AG09319 (cell line): ENCODE results near the gene PKDCC.

Experiments
- DNase-seq: peaks from one replicate; pipeline ENCODE4 v3.0.0-alpha.2; 2010; ENCODE audit warnings: low read depth; ENCODE audit errors: extremely low read depth
- TF ChIP-seq, protein P1 (sequence below): IDR thresholded peaks from 2 replicates; pipeline ENCODE4 v1.5.1; 2011; ENCODE audit warnings: low read depth, mild to moderate bottlenecking, inconsistent platforms, low read length, moderate library complexity

Gene PKDCC

DNA sequence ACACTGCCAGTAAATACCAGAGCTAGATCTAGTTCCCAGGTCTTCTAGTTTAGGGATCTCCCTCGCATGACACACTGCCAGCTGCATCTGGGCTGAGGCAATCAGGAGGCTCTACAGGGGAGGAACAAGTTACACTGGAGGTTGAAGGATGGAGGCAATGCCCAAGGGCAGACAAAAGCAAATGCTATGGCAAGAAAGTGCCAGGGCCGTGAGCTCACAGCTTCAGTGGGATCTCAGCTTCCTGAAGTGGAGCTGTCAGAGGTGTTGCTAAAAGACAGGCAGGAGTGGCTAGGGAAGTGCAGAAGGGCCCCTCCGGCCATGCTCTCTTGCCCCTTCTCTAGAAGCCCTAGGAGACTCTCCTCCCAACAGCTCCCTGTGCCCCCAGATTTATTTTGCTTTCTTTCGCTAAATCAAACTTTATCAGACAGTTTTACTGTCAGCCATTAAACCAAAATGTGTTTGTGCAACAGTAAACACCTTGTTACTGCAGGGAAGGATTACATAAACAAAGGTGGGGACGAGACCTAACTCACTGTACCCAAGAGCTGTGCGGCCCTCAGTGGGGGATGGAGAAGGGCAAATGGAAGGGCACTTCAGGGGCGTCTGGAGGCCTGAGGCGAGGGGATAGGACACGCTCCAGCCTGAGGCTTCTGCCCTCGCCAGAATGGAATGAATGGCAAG, 39.4 kb upstream of the PKDCC start:
- DNase-seq: no peak
- TF ChIP-seq, protein P1, sequence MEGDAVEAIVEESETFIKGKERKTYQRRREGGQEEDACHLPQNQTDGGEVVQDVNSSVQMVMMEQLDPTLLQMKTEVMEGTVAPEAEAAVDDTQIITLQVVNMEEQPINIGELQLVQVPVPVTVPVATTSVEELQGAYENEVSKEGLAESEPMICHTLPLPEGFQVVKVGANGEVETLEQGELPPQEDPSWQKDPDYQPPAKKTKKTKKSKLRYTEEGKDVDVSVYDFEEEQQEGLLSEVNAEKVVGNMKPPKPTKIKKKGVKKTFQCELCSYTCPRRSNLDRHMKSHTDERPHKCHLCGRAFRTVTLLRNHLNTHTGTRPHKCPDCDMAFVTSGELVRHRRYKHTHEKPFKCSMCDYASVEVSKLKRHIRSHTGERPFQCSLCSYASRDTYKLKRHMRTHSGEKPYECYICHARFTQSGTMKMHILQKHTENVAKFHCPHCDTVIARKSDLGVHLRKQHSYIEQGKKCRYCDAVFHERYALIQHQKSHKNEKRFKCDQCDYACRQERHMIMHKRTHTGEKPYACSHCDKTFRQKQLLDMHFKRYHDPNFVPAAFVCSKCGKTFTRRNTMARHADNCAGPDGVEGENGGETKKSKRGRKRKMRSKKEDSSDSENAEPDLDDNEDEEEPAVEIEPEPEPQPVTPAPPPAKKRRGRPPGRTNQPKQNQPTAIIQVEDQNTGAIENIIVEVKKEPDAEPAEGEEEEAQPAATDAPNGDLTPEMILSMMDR: no peak

DNA sequence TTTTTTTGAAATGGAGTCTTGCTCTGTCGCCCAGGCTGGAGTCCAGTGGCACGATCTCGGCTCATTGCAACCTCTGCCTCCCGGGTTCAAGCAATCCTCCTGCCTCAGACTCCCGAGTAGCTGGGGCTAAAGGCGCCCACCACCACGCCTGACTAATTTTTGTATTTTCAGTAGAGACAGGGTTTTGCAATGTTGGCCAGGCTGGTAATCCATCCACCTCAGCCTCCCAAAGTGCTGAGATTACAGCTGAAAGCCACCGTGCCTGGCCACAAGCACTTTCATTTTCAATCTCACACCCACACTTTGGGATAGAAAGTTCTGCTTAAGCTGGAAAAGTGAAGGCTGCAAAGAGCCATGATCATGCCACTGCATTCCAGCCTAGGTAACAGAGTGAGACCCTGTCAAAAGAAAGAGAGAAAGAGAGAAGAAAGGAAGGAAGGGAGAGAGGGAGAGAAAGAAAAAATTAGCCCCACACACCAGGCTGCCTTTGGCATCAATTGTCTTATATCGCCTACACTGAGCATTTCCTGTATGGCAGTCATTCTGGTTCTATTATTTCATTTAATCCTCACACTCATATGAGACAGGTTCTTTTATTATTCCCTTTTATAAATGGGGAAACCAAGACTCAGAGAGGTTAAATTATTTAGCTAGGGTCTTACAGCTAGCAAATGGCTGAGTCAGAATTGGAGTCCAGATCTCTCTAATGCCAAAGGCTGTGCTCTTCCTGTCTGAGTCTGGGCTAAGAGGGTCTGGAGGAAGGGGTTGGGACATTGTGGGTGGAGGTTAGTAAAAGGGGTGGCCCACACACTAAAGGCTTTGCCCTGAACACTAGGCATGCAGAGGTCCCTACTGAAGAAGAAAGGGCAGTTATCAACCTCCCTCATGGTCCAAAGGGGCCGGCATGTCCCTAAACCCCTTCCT, 37.9 kb upstream of the PKDCC start:
- DNase-seq: no peak
- TF ChIP-seq, protein P1: no peak

DNA sequence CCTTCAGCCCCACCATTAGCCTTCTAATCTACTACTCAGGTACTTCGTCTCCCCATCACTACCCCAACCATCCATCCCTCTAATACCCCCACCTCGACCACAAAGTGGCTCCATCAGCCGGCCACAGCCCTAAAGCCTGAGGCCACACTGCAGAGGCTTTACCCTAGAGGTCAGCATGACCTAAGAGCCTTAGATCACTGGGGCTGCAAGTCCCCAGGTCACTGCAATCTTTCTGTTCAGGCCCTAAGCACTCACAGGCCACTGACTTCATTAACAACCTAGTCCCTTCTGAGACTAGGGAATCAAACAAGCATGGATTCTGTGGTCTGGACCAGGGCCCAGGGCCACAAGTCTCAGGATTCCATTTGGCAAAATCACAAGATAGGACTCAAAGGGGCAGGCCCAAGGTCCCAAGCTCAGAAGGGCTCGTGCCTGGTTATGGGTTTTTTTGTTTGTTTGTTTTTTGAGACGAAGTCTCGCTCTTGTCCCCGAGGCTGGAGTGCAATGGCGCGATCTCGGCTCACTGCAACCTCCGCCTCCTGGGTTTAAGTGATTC, 37.0 kb upstream of the PKDCC start:
- DNase-seq: peak; percentile 7

DNA sequence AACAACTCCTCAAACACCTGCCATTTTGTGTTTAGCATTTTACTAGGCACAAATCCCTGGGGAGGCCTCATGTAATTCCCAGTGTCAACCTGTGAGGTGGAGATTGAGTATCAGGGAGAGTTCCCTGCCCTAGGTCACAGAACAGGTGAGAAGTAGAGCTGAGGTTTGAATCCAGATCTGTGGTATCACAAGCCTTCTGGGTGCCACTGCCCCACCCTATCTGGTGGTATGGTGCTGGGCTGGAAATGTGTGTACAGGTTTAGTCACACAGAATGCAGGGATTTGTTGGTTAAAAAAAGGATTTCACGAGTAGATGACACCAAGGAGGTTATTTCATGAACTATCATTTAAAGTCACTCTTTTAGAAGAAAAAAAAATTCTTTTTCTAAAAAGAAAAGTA, 35.7 kb upstream of the PKDCC start:
- TF ChIP-seq, protein P1: no peak
- no peak for DNase-seq

More for the DNA sequence above, 37.0 kb upstream of the PKDCC start:
- TF ChIP-seq, protein P1: no peak

DNA sequence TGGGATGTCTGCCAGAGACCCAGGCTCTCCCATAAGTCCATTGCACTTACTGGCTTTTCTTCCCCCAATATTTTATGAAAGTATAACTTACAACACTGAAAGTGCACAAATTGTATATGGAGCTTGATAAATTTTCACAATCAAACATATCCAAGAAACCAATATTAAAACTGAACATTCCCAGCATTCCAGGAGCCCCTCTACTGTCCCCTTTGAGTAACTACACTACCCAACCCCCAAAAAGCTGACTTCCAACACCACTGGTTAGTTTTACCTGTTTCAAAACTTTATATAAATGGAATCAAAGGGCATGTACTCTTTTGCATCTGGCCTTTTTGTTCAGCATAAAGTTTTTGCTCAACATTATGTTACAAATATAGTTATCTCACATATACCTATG, 35.2 kb upstream of the PKDCC start:
- DNase-seq: no peak
- TF ChIP-seq, protein P1: no peak

DNA sequence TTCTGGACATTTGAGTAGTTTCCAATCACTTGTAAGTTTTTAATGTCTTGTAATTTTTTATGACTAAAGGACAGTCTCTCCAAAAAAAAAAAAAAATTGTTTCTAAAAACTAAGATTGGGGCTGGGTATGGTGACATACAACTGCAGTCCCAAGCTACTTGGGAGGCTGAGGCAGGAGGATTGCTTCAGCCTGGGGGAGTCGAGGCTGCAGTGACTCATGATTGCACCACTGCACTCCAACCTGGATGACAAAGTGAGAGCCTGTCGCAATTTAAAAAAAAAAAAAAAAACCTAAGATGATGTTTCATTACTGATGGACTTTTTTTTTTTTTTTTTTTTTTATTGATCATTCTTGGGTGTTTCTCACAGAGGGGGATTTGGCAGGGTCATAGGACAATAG, 34.4 kb upstream of the PKDCC start:
- DNase-seq: no peak
- TF ChIP-seq, protein P1: no peak

DNA sequence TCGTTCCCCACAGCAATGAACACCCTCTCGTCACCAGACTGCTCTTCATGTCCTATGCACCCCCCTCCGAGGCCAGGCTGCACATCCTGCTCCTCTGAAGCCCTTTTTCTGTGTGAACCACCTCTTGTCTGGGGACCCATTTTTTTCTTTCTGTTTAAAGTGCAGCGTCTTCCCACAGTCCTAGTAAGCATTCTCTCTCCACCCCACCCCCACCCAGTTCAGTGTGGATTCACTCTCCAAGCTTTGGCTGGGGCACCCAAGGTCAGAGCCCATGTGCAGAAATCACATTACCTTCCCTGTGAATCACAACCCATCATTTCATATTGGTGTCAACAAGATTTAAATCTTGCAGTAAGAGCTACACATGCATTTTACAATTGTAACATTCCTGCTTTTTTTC, 26.4 kb upstream of the PKDCC start:
- no peak for DNase-seq

More for the DNA sequence above, 26.4 kb upstream of the PKDCC start:
- TF ChIP-seq, protein P1: no peak
